ENCODE measurements around the gene PTPRA.
"Not testable (repeated sequence)": the region's sequence is repeated elsewhere in the genome, so short reads cannot be mapped to it uniquely, and the experiment has no call there.

PTPRA gene

DNA sequence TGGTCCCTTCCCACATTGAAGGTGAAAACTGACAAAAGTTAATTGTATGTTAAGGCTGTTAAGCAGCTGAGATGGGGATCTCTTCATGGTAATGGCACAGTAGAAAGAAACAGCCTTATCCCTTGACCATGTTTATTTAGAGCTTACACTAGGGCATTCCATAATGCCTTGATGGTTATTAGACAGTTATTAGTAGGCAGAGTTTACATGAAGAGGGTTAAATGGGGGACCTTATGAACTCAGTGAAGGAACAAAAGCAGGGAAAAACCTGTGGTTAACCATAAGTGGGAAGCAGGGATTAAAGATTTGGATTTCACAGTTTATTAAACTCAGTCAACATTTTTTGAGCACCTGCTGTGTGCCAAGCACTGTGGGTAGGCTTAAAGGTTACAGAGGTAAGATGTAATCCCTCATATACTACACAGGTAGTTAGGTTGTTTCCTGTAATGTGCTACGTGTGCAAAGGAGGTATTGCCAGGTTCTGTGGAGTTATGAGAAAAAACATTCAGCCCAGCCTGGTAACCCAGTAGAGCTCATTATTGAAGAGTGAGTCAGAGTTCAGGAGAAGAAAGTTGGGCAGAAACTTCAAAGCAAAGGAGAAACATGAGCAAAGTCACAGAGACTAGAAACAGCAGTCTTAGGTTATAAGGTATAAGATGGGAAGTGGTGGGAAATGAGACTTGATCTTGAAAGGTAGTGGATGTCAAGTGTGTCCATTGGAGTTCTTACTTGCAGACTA lies 137.9 kb downstream of the PTPRA start:
- DNase-seq = no peak

DNA sequence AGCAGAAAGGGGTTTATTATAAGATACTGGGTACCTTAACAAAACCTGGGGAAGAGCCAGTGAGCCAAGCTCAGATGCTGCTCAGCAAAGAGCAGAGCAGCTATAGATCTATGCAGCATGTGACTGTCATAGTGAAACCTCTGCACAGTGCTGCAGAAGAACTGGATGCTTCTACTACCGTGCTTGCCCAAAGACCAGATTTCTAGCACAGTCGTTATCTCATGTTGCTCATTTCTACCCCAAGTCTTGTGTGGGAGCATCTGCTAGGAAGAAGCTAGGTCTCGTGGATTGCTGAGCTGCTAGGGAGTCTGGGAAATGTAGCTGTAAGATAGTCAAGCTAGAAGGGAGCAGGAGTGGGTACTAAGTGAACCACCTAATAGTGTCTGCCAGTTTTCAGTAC lies 138.5 kb downstream of the PTPRA start:
- DNase-seq = no peak

DNA sequence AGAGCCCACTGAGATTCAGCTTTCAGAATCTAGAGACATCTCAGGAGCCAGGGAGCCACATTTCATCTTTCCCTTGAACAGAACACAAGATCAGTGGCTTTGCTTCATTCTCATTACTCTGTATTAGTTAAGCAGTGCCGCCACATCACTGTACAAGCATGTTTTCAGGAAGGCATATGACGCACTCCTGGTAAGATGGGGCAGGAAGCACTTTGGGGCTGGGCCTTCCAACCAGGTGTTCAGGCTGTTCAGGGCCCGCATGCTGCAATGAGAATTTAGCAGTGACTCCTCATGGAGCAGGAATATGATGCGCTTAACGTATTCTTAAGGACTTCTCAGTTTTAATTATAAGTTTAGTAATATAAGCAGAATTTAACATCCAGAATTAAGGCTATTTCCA lies 140.5 kb downstream of the PTPRA start:
- DNase-seq = no peak

DNA sequence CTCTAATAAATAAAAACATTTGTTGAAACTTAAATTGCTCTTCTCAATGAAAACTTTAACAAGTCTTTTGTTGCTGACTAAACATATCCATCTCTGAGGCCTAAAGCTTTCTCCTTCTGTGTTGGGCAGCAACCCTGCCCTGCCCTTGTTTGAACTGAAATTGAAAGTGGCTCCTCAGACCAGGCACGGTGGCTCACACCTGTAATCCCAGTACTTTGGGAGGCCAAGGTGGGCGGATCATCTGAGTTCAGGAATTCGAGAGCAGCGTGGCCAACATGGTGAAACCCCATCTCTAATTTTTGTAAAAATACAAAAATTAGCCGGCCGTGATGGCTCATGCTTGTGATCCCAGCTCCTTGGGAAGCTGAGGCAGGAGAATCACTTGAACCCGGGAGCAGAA lies 140.9 kb downstream of the PTPRA start:
- DNase-seq = no peak

DNA sequence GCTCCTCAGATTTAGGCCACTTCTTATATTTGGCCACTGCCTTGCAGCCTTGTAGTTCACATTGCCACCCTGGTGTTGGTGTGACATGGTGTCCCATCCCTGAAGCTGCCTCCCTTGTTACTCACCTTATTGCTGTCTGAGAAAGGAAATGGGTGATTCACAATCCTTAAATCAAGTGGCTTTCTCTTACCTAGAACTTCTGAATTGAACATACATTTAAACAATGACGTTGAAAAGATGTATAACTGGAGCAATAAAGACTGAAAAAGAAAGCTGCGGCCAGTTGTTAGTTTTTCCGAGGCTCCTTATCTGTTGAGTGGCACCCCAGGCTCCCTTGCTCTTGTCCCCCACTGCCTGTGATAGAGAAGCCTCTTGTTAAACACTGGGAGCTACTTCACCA lies 141.4 kb downstream of the PTPRA start:
- no peak for DNase-seq

- not testable (repeated sequence) for DNase-seq
Observed at GRCh38 chr20:3015302-3015701, 142.0 kb downstream of the PTPRA start.

DNA sequence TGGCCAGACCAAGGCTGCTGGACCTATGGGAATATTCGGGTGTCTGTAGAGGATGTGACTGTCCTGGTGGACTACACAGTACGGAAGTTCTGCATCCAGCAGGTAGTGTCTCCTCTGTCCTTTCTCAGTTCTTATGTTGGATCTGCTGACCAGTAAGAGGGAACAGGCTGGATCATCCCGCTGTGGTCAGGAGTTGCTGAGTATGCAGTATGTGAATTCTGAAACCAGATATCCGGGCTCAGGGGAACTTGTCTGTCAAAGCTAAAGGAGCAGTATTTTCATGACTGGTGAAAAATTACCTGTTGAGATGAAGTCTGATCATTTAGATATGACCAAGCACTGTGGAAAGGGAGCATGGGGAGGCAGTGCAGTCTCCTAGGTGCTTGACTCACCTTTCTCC lies 148.0 kb downstream of the PTPRA start:
- DNase-seq = no peak

- no peak for DNase-seq
Observed at GRCh38 chr20:3021777-3022176, 148.5 kb downstream of the PTPRA start.

DNA sequence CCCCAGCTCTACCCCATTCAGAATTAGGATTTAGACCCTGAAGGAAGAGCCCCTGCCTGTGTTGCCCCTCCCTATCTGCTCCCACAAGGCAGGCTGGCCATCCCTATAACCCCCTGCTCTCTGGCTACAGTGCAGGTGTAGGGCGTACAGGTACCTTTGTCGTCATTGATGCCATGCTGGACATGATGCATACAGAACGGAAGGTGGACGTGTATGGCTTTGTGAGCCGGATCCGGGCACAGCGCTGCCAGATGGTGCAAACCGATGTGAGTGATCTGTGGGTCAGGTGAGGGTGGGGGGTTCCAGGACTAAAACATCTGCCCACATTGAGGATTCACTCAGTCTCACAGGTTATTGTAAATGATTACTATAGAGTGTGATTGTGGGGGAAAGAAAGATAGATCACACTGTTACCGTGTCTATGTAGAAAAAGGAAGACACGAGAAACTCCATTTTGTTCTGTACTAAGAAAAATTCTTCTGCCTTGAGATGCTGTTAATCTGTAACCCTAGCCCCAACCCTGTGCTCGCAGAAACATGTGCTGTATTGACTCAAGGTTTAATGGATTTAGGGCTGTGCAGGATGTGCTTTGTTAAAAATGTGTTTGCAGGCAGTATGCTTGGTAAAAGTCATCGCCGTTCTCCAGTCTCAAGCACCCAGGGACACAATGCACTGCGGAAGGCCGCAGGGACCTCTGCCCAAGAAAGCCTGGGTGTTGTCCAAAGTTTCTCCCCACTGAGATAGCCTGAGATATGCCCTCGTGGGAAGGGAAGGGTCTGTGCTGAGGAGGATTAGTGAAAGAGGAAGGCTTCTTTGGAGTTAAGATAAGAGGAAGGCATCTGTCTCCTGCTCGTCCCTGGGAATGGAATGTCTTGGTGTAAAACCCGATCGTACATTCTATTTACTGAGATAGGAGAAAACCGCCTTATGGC lies 149.5 kb downstream of the PTPRA start:
- DNase-seq = not testable (repeated sequence)

DNA sequence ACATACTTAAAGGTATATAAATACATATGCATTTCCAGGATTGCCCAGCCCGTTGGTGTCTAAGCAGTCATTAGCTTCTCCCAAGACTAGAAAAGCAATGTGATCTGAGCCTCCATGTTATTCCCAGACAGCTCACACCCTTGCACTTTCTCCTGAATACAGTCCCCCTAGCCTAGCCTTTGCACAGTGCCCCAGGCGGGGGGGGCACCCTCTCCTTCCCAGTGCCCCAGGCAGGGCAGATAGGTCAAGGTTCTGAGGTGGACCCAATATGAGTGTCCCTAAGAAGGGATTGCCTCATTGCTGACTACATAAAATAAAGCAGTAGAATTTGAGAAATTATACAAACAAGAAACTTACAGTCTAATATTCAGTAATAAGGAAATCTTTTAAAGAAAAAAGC lies 154.7 kb downstream of the PTPRA start:
- DNase-seq = no peak

DNA sequence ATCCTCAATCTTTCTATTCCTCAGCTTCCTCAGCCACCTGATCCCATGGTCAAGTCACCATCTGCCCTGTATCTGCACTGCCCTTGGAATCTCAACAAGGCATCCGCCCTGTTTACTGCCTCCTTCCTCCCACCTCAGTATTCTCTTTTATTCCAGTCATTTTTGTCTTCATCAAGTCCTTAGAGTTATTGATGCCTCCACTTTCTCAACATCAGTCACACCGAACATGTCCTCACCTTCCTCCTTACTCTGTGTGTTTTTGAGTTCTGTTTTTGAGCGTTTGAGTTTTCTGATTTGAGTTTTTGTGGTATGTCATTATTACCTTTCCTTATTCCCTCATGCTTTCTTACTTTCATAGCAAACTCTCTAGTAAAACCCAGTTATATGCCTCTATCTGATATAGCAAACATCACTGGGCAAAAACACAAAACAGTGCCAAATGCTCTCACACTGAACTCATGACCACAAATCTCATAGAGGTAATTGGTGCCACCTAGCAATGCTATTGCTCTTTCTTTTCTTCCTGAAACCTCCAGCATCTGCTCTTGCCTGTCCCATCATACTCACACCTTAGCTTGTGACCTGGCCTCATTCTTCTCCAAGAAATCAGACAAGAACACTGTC lies 158.4 kb downstream of the PTPRA start:
- DNase-seq = no peak

DNA sequence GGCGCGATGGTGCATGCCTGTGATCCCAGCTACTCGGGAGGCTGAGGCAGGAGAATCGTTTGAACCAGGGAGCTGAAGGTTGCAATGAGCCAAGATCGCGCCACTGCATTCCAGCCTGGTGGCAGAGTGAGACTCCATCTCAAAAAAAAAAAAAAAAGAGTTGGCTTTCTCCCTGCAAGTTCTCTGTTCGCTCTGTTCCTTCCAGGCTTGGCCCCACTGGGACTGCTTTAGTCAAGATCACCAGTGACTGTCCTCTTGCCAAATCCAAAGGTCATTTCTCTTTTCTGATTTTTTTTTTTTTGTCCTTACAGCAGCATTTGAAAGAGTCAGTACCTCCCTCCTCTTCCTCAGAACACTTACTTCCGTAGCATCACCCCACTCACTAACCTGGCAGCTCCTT lies 159.3 kb downstream of the PTPRA start:
- DNase-seq = no peak

GRCh38 chr20:3037654-3038053 lies 164.4 kb downstream of the PTPRA start:
- no peak for DNase-seq

DNA sequence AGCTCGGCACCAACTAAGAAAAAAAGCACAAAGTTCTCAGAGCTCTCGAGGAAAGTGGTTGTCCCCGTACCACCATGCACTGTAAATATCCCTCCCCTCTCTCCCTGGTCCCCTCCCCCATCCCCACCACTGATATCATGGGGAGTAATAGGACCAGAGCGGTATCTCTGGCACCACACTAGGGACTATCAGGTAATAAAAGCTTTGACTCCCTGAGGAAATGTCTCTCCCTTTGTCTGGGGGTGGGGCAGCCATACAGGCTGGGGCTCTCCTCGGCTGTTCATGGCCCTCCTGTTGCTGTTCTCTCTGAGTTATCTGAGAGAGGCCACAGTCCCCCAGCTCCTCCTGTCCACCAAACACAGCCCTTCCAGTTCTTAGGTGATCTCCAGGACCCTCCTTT lies 165.2 kb downstream of the PTPRA start:
- no peak for DNase-seq

DNA sequence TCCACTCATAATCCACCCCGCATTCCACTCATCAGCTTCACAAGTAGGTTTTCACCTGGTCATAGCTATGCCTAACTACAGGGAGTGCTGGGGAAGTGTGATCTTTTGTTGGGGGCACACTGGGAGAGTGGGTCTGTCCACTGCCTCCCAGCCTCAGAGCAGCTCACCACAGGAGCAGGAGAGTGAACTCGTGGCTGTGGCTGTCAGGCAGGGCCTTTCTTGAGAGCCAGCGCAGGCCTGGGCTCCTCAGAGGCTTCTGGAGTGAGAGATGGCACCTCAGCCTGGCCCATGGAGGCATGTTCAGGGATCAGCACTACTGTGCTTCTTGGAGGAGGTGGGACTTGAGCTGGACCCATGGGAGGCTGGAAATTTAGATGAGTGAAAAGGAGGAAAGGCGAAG lies 166.1 kb downstream of the PTPRA start:
- no peak for DNase-seq

DNA sequence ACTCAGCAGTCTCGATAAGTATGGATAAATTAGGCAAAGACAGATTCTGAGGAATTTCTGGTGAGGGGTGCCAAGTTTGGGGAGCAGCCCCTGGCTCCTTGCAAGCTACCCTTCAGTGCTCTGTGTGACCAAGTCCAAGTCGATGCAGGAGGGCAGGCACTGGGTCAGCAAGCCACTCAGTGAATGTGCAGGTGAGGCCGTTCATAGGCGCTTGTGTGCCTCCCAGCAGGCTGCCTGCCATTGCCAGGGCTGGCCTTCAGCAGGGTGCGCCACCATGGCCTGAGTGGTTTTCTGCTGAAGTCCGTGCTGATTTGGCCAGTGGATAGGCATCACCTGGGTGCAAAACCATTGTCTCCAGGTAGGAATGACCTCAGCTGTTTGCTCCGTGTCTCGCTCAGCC lies 166.8 kb downstream of the PTPRA start:
- no peak for DNase-seq

GRCh38 chr20:3041854-3042409 lies 168.7 kb downstream of the PTPRA start:
- DNase-seq = no peak

DNA sequence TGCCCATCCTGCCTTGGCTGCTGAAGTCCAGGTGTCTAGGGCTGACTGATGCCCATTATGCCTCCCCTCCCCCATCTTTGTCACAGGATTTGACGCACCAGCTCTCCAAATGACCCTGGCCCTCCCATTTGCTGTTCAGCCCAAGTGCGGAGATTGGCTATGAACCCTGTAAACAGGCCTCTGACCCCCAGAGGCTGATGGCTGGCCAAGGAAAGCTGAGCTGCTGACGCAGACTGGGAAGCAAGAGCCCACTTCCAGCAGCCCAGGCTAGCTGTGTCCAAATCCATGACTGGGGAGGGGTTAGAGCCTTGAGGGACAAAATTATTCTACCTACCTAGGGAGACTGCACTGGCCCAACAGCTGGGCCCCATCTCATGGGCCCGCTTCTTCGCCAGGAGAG lies 169.3 kb downstream of the PTPRA start:
- no peak for DNase-seq

DNA sequence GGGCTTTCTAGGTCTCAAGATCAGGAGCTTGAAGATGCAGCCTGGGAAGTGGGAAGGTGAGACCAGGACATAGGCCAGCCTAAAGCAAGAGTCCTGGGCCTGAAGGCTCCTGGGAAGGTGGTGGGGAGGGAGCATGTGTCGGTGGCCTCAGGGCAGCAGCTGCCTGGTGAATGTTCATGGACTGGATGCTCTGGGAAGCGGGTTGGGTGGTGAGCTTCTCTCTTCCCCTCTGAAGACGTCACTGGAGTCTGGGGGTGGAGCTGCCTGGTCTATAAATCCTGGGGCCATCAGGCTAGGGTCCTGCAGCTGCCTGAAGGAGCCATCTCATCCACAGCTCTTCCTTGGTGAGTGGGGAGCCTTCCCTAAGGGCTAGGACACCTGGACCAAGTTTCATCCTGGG lies 170.0 kb downstream of the PTPRA start, which contains the start of gene GNRH2:
TSS of gene GNRH2 (plus strand) at position 301 of the 400 bp plus-strand sequence. CDS start 793 bp downstream, outside the sequence.
- DNase-seq = no peak

GRCh38 chr20:3044336-3044965 lies 171.2 kb downstream of the PTPRA start:
- no peak for DNase-seq

GRCh38 chr20:3045042-3045815 lies 171.9 kb downstream of the PTPRA start:
- DNase-seq = no peak

Data from activated CD4-positive, alpha-beta T cell treated with anti-CD3 and anti-CD28 coated beads for 1 hour (primary cell).